Measurements from ENCODE around the gene DPY19L2. TPM values are rescaled to one million over a fixed set of nuclear protein-coding genes. Genes with fewer than 3 reads are reported as not detected.
A peak's percentile ranks its signal among the peaks of the same experiment; 100 is the strongest.
"Not testable (repeated sequence)": the region's sequence is repeated elsewhere in the genome, so short reads cannot be mapped to it uniquely, and the experiment has no call there.

The DPY19L2 gene
- total RNA-seq, 1 experiment from 2014 or later, result 6.6 TPM

DNA sequence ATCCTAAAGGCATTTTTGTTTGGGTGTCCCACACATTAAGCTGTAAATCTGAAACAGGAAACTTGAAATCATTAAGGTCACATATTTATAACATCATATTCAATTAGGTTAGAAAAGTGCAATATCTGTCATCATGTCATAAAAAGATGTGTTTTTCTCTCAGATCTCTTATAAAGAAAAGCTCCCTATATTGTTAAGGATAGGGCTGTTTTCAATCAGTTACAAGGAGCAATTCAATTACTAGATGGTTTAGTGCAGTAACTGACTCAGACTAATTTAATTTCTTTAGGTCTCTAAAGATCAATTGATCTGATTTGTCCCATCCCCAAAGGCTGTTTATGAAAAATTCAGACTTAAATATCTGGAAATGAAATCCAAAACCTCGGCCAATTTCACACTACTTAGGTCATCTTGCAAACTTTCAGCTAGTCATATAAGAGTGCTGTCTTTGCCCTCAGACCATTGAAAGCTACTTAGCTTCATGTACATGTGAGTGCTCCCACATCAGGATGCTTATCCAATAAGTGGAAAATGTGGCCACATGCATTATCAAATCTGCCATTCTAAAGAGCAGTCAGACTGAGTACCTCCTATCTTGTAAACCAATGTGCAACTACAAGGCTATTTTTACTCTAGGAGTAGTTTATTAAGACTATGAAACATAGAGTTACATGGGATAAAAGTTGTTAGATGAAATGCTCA is 44.8 kb upstream of the DPY19L2 start:
- H3K27me3 ChIP-seq (ENCODE audit: control insufficient read depth, insufficient read depth, low read length); H3K36me3 ChIP-seq (ENCODE audit: control insufficient read depth, insufficient read depth, low read length); CTCF ChIA-PET; H3K4me1 ChIP-seq (ENCODE audit: control insufficient read depth, insufficient read depth, low read length); intact Hi-C loops (cut with micrococcal nuclease; ENCODE audit: unreplicated experiment); BruUV-seq (replicated peaks); ATAC-seq; H3K27ac ChIP-seq (ENCODE audit: low read length); H3K4me3 ChIP-seq (ENCODE audit: low read depth in 2 of 2, low read length in 2 of 2); DNase-seq (ENCODE audit: low read depth, low spot score); in situ Hi-C loops (cut with HindIII; ENCODE audit: low pct_unique_long_range_greater_than_20kb, low sequenced_read_pairs); POLR2A ChIA-PET; H3K9me3 ChIP-seq (ENCODE audit: control insufficient read depth, insufficient read depth, low read depth, low read length): not testable (repeated sequence)

DNA sequence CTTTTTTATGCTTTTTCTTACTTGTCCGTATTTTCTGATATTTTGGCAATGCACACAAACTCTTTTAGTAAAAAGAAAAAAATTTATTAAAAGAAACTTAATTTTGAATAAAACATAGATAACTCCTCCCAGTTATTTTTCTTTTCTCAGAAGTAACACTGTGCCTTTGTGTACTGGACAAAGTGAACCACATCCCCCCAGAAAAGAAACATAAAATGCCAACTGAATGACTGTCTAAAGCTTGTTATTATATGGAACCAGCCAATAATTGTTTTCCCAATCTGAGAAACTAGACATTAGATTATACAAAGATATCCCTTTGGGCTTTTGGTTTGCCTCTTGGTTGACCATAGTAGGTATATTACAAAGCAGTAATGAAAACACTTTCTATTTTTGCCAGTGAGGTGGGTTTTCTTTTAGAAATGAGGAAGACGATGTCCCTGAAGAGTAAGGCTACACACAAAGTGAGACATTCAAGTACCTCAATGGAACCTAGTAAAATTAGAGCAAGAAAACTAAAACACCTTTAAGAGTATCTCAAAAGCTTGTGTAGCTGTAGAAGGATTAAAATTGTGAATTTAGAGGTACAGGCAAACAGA is 44.2 kb upstream of the DPY19L2 start:
- H3K4me1 ChIP-seq (ENCODE audit: control insufficient read depth, insufficient read depth, low read length); intact Hi-C loops (cut with micrococcal nuclease; ENCODE audit: unreplicated experiment); H3K27me3 ChIP-seq (ENCODE audit: control insufficient read depth, insufficient read depth, low read length); H3K36me3 ChIP-seq (ENCODE audit: control insufficient read depth, insufficient read depth, low read length); H3K27ac ChIP-seq (ENCODE audit: low read length); DNase-seq (ENCODE audit: low read depth, low spot score); H3K9me3 ChIP-seq (ENCODE audit: control insufficient read depth, insufficient read depth, low read depth, low read length); BruUV-seq (replicated peaks); POLR2A ChIA-PET; CTCF ChIA-PET; ATAC-seq; in situ Hi-C loops (cut with HindIII; ENCODE audit: low pct_unique_long_range_greater_than_20kb, low sequenced_read_pairs); H3K4me3 ChIP-seq (ENCODE audit: low read depth in 2 of 2, low read length in 2 of 2): not testable (repeated sequence)

DNA sequence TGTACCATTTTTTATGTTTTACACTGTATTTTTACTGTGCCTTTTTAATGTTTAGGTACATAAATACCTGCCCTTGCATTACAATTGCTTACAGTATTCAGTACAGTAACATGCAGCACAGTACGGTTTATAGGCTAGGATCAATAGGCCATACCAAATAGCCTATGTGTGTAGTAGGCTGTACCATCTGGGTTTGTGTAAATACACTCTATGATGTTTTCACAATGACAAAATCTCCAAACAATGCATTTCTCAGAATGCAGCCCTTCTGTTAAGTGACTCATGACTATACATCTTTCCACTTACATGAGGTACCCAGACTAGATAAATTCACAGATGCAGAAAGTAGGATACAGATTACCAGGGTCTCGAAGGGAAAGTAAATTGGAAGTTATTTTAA is 43.0 kb upstream of the DPY19L2 start:
- POLR2A ChIA-PET; CTCF ChIA-PET; H3K9me3 ChIP-seq (ENCODE audit: control insufficient read depth, insufficient read depth, low read depth, low read length); H3K4me1 ChIP-seq (ENCODE audit: control insufficient read depth, insufficient read depth, low read length); H3K27ac ChIP-seq (ENCODE audit: low read length); BruUV-seq (replicated peaks); in situ Hi-C loops (cut with HindIII; ENCODE audit: low pct_unique_long_range_greater_than_20kb, low sequenced_read_pairs); H3K36me3 ChIP-seq (ENCODE audit: control insufficient read depth, insufficient read depth, low read length); H3K27me3 ChIP-seq (ENCODE audit: control insufficient read depth, insufficient read depth, low read length); H3K4me3 ChIP-seq (ENCODE audit: low read depth in 2 of 2, low read length in 2 of 2); intact Hi-C loops (cut with micrococcal nuclease; ENCODE audit: unreplicated experiment): not testable (repeated sequence)
- ATAC-seq (peak; percentile 60; the same call in 1 of the 2 replicates), DNase-seq (ENCODE audit: low read depth, low spot score) (peak; percentile 12)

DNA sequence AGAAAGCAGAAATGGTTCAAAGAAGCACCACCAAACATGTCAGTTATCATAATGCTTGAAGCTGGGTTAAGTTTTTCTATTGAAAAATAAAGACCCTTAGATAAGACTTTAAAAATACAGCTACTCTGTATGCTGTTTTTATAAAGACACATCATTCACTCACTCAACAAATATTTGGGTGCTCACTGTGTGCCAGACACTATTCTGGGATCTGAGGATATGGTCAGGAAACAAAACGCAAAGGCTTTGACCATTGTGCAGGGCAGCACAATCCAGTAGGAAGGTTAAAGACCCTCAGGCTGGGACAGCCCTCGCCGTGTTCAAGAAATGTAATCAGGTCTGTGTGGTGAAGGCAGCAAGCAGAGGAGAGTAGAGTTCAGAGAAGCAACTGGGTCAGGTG is 38.0 kb upstream of the DPY19L2 start:
- ATAC-seq, result no peak
- BruUV-seq (replicated peaks), result no TSS peak
- TF ChIP-seq TCF7L2 (IDR thresholded peaks at IDR 0.05; ENCODE audit: low read depth, low read length), result no peak
- TF ChIP-seq, protein P1, sequence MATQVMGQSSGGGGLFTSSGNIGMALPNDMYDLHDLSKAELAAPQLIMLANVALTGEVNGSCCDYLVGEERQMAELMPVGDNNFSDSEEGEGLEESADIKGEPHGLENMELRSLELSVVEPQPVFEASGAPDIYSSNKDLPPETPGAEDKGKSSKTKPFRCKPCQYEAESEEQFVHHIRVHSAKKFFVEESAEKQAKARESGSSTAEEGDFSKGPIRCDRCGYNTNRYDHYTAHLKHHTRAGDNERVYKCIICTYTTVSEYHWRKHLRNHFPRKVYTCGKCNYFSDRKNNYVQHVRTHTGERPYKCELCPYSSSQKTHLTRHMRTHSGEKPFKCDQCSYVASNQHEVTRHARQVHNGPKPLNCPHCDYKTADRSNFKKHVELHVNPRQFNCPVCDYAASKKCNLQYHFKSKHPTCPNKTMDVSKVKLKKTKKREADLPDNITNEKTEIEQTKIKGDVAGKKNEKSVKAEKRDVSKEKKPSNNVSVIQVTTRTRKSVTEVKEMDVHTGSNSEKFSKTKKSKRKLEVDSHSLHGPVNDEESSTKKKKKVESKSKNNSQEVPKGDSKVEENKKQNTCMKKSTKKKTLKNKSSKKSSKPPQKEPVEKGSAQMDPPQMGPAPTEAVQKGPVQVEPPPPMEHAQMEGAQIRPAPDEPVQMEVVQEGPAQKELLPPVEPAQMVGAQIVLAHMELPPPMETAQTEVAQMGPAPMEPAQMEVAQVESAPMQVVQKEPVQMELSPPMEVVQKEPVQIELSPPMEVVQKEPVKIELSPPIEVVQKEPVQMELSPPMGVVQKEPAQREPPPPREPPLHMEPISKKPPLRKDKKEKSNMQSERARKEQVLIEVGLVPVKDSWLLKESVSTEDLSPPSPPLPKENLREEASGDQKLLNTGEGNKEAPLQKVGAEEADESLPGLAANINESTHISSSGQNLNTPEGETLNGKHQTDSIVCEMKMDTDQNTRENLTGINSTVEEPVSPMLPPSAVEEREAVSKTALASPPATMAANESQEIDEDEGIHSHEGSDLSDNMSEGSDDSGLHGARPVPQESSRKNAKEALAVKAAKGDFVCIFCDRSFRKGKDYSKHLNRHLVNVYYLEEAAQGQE (IDR thresholded peaks at IDR 0.05; ENCODE audit: insufficient read depth in 1 of 2, low read depth in 2 of 2, low read length in 1 of 2), result no peak
- TF ChIP-seq, protein P2, sequence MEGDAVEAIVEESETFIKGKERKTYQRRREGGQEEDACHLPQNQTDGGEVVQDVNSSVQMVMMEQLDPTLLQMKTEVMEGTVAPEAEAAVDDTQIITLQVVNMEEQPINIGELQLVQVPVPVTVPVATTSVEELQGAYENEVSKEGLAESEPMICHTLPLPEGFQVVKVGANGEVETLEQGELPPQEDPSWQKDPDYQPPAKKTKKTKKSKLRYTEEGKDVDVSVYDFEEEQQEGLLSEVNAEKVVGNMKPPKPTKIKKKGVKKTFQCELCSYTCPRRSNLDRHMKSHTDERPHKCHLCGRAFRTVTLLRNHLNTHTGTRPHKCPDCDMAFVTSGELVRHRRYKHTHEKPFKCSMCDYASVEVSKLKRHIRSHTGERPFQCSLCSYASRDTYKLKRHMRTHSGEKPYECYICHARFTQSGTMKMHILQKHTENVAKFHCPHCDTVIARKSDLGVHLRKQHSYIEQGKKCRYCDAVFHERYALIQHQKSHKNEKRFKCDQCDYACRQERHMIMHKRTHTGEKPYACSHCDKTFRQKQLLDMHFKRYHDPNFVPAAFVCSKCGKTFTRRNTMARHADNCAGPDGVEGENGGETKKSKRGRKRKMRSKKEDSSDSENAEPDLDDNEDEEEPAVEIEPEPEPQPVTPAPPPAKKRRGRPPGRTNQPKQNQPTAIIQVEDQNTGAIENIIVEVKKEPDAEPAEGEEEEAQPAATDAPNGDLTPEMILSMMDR (IDR thresholded peaks at IDR 0.05), result no peak
- TF ChIP-seq POLR2AphosphoS5 (IDR thresholded peaks at IDR 0.05; ENCODE audit: low read depth, low read length), result no peak
- TF ChIP-seq SIN3A (IDR thresholded peaks at IDR 0.05; ENCODE audit: borderline replicate concordance, insufficient read depth, low read depth, low read length), result no peak

DNA sequence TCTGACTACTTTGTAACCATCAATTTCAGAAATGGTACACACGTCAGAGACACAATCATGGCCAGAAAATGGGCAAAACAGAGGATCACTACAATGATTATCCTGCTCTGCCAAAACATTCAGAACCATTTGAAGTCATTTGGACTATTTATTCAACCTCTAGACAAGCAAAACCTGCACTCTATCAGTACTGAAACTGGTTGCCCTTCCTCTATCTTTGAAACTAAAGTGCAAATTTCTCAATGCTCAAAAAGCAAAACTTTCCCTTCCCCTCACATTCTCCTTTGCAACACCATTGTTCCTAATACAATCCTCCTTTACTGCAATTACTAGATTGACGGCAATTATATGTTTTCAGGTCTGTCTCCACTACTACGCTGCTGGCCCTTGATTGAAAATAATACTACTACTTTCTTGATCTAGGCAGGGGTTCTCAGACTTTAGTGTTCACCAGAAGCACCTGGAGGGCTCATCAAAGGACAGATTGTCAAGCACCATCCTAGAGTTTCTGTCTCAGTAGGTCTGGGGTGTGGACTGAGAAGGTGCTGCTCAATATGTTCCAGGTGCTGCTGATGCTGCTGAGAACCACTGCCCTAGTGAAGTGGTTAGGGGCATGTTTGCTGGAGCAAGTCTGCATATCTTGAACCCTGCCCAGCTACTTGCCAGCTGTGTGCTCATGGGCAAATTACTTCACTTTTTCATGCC is 31.5 kb upstream of the DPY19L2 start:
- BruUV-seq (replicated peaks); H3K9me3 ChIP-seq (ENCODE audit: control insufficient read depth, insufficient read depth, low read depth, low read length); H3K36me3 ChIP-seq (ENCODE audit: control insufficient read depth, insufficient read depth, low read length); CTCF ChIA-PET; H3K27me3 ChIP-seq (ENCODE audit: control insufficient read depth, insufficient read depth, low read length); in situ Hi-C loops (cut with HindIII; ENCODE audit: low pct_unique_long_range_greater_than_20kb, low sequenced_read_pairs); H3K4me3 ChIP-seq (ENCODE audit: low read depth in 2 of 2, low read length in 2 of 2); H3K4me1 ChIP-seq (ENCODE audit: control insufficient read depth, insufficient read depth, low read length); H3K27ac ChIP-seq (ENCODE audit: low read length); ATAC-seq; POLR2A ChIA-PET; intact Hi-C loops (cut with micrococcal nuclease; ENCODE audit: unreplicated experiment); DNase-seq (ENCODE audit: low read depth, low spot score): not testable (repeated sequence)

More for the DNA sequence above, 38.0 kb upstream of the DPY19L2 start:
- no peaks in the 10 kb centered on the region for H3K27me3 ChIP-seq (ENCODE audit: control insufficient read depth, insufficient read depth, low read length)
- no peak overlapping the region for H3K4me3 ChIP-seq (ENCODE audit: low read depth in 2 of 2, low read length in 2 of 2)
- ChIA-PET CTCF (no interaction called here), POLR2A (no interaction called here)
- DNase-seq (ENCODE audit: low read depth, low spot score), result no peak
- no peaks in the 10 kb centered on the region for H3K4me1 ChIP-seq (ENCODE audit: control insufficient read depth, insufficient read depth, low read length)
- no peak overlapping the region for H3K27ac ChIP-seq (ENCODE audit: low read length)
- intact Hi-C loops (cut with micrococcal nuclease; ENCODE audit: unreplicated experiment), result no loop called here
- H3K36me3 ChIP-seq (ENCODE audit: control insufficient read depth, insufficient read depth, low read length), result no peaks in the 10 kb centered on the region
- H3K9me3 ChIP-seq (ENCODE audit: control insufficient read depth, insufficient read depth, low read depth, low read length), result no peaks in the 10 kb centered on the region
- in situ Hi-C loops (cut with HindIII; ENCODE audit: low pct_unique_long_range_greater_than_20kb, low sequenced_read_pairs), result no loop called here

All from Panc1 (cell line).